Mononuclear cell (primary cell): ENCODE results near the gene UMOD. TPM values are rescaled to one million over a fixed set of nuclear protein-coding genes. Genes with fewer than 3 reads are reported as not detected.

Source experiments
- H3K27me3 ChIP-seq: 2 replicates; pipeline ENCODE4 v1.6.0; 2011; ENCODE audit warnings: low read length, control low read depth; ENCODE audit not compliant: insufficient read depth
- H3K4me1 ChIP-seq: 2 replicates; pipeline ENCODE4 v1.5.1; 2011; ENCODE audit warnings: mild to moderate bottlenecking, low read length, control low read depth; ENCODE audit not compliant: insufficient read depth
- H3K4me3 ChIP-seq: 2 replicates; pipeline ENCODE4 v1.5.1; 2011; ENCODE audit warnings: mild to moderate bottlenecking, low read length, moderate library complexity
- H3K9me3 ChIP-seq: 2 replicates; pipeline ENCODE4 v1.5.1; 2011; ENCODE audit warnings: low read depth, mild to moderate bottlenecking, control low read depth, low read length
- total RNA-seq: library from RNA; depleted of rRNA; stranded (reverse); fragments of >200 nt; gene quantifications from one replicate; pipeline ENCODE4 v1.2.3, GENCODE V29; 2012

The UMOD gene
- total RNA-seq, 1 donor, result not detected

- no peaks in the 10 kb centered on the region for H3K9me3 ChIP-seq
- no peak overlapping the region for H3K4me3 ChIP-seq
- no peaks in the 10 kb centered on the region for H3K4me1 ChIP-seq
- H3K27me3 ChIP-seq, result no peaks in the 10 kb centered on the region
Observed at GRCh38 chr16:20383106-20384029, 30.9 kb upstream of the UMOD start.

GRCh38 chr16:20382202-20382948 is 29.9 kb upstream of the UMOD start:
- Histone ChIP-seq H3K9me3 (no peaks in the 10 kb centered on the region), H3K4me1 (no peaks in the 10 kb centered on the region), H3K27me3 (no peaks in the 10 kb centered on the region), H3K4me3 (no peak overlapping the region)

GRCh38 chr16:20380782-20381181 is 28.3 kb upstream of the UMOD start:
- no peaks in the 10 kb centered on the region for H3K27me3 ChIP-seq
- no peaks in the 10 kb centered on the region for H3K4me1 ChIP-seq
- no peaks in the 10 kb centered on the region for H3K9me3 ChIP-seq
- H3K4me3 ChIP-seq, result no peak overlapping the region

- Histone ChIP-seq H3K4me3 (no peak overlapping the region), H3K9me3 (no peaks in the 10 kb centered on the region), H3K4me1 (no peaks in the 10 kb centered on the region), H3K27me3 (no peaks in the 10 kb centered on the region)
Observed at GRCh38 chr16:20377181-20377580, 24.7 kb upstream of the UMOD start.

GRCh38 chr16:20372701-20373100 is 20.2 kb upstream of the UMOD start:
- H3K4me3 ChIP-seq, result no peak overlapping the region
- no peaks in the 10 kb centered on the region for H3K4me1 ChIP-seq
- no peaks in the 10 kb centered on the region for H3K27me3 ChIP-seq
- H3K9me3 ChIP-seq, result no peaks in the 10 kb centered on the region

- Histone ChIP-seq H3K9me3 (no peaks in the 10 kb centered on the region), H3K27me3 (no peaks in the 10 kb centered on the region), H3K4me3 (no peak overlapping the region), H3K4me1 (no peaks in the 10 kb centered on the region)
Observed at GRCh38 chr16:20369452-20370054, 17.0 kb upstream of the UMOD start.

- no peaks in the 10 kb centered on the region for H3K9me3 ChIP-seq
- H3K27me3 ChIP-seq, result no peaks in the 10 kb centered on the region
- no peak overlapping the region for H3K4me3 ChIP-seq
- H3K4me1 ChIP-seq, result no peaks in the 10 kb centered on the region
Observed at GRCh38 chr16:20364051-20364450, 11.5 kb upstream of the UMOD start.

GRCh38 chr16:20363191-20363590 is 10.7 kb upstream of the UMOD start:
- Histone ChIP-seq H3K4me1 (no peaks in the 10 kb centered on the region), H3K27me3 (no peaks in the 10 kb centered on the region), H3K9me3 (no peaks in the 10 kb centered on the region), H3K4me3 (no peak overlapping the region)

GRCh38 chr16:20359997-20360396 is 7.5 kb upstream of the UMOD start:
- no peaks in the 10 kb centered on the region for H3K4me1 ChIP-seq

GRCh38 chr16:20355114-20355782 is 2.7 kb upstream of the UMOD start:
- Histone ChIP-seq H3K4me3 (no peak overlapping the region), H3K27me3 (no peaks in the 10 kb centered on the region), H3K4me1 (no peaks in the 10 kb centered on the region), H3K9me3 (no peaks in the 10 kb centered on the region)

More at GRCh38 chr16:20359997-20360396, 7.5 kb upstream of the UMOD start:
- Histone ChIP-seq H3K9me3 (no peaks in the 10 kb centered on the region), H3K4me3 (no peak overlapping the region), H3K27me3 (no peaks in the 10 kb centered on the region)

- H3K4me3 ChIP-seq, result no peak overlapping the region
- no peaks in the 10 kb centered on the region for H3K9me3 ChIP-seq
- no peaks in the 10 kb centered on the region for H3K4me1 ChIP-seq
- no peaks in the 10 kb centered on the region for H3K27me3 ChIP-seq
Observed at GRCh38 chr16:20353379-20353778, 864 bp upstream of the UMOD start.

- Histone ChIP-seq H3K4me3 (no peak overlapping the region), H3K9me3 (no peaks in the 10 kb centered on the region), H3K27me3 (no peaks in the 10 kb centered on the region), H3K4me1 (no peaks in the 10 kb centered on the region)
Observed at GRCh38 chr16:20349615-20350014, 2.9 kb downstream of the UMOD start.

GRCh38 chr16:20348365-20349185 is 3.9 kb downstream of the UMOD start:
- no peaks in the 10 kb centered on the region for H3K27me3 ChIP-seq
- H3K4me3 ChIP-seq, result no peak overlapping the region
- H3K4me1 ChIP-seq, result no peaks in the 10 kb centered on the region
- H3K9me3 ChIP-seq, result no peaks in the 10 kb centered on the region

GRCh38 chr16:20347666-20348364 is 4.7 kb downstream of the UMOD start:
- no peaks in the 10 kb centered on the region for H3K9me3 ChIP-seq
- no peaks in the 10 kb centered on the region for H3K4me1 ChIP-seq
- H3K4me3 ChIP-seq, result no peak overlapping the region
- H3K27me3 ChIP-seq, result no peaks in the 10 kb centered on the region
